Rectal smooth muscle tissue (tissue), 1 donor: ENCODE data around the gene ESYT2.

Source experiments
- H3K27ac ChIP-seq: one replicate; pipeline ENCODE4 v1.7.0; 2013; ENCODE audit warnings: low read depth, low read length, inconsistent platforms
- H3K27me3 ChIP-seq: one replicate; pipeline ENCODE4 v1.7.0; 2013; ENCODE audit warnings: low read length; ENCODE audit not compliant: control insufficient read depth, insufficient read depth
- H3K36me3 ChIP-seq: one replicate; pipeline ENCODE4 v1.7.0; 2013; ENCODE audit warnings: low read length; ENCODE audit not compliant: control insufficient read depth, insufficient read depth
- H3K4me1 ChIP-seq: one replicate; pipeline ENCODE4 v1.7.0; 2013; ENCODE audit warnings: low read length; ENCODE audit not compliant: control insufficient read depth, insufficient read depth
- H3K4me3 ChIP-seq: one replicate; pipeline ENCODE4 v1.7.0; 2013; ENCODE audit warnings: low read length
- H3K9ac ChIP-seq: one replicate; pipeline ENCODE4 v1.7.0; 2013; ENCODE audit warnings: low read length

The ESYT2 gene

DNA sequence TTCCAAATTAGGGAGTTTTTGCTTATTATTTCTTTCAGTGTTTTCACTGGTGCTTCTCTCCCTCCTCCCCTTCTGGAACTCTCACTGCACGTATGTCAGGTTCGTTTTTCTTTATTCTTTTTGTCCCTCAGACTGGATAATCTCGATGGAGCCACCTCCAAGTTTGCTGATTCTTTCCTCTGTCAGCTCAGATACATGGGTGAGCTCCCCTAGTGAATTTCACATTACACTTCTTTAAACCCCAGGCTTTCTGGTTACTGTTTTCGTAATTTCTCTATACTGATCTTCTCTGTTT is 103.9 kb downstream of the ESYT2 start:
- Histone ChIP-seq H3K27ac (no peak overlapping the region), H3K4me3 (no peak overlapping the region)

DNA sequence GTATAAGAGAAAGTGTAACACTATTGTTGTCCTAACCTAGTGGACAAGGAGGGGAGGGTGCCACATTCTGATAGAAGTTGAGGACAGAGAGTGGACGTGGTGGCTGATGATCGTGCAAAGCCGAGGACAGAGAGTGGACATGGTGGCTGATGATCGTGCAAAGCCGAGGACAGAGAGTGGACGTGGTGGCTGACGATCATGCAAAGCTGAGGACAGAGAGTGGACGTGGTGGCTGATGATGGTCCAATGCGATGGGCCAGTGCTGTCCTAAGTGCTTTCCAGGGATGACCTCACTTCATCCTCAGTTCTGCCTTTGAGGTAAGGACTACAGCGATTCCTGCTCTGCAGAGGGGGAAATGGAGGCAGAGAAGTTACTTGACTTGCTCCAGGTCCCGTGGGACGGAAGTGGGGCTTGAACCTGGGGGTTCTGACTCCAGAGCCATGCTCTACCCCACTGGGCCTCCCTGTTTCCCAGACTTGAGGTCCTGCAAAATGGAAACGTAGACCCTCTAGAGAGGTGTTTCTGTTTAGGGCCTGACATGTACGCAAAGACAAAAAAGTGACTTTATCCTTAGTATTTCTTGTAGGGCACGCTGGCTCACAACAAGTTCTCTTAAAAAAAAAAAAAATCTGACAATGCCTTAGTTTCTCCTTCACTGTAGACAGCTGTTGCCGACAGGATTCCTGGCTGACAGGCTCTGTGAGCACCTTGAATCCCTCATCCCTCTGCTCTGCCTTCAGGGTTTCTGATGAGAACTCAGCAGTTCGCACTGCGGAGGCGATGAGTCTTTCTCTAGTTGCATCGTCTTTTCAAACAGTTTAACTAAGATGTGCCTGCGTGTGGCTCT is 104.4 kb downstream of the ESYT2 start:
- Histone ChIP-seq H3K36me3 (peaks cover 3% of the 10 kb centered on the region), H3K27ac (no peak overlapping the region), H3K9ac (no peak overlapping the region), H3K27me3 (no peaks in the 10 kb centered on the region), H3K4me1 (no peaks in the 10 kb centered on the region), H3K4me3 (no peak overlapping the region)

More for the DNA sequence above, 103.9 kb downstream of the ESYT2 start:
- Histone ChIP-seq H3K36me3 (peaks cover 7% of the 10 kb centered on the region), H3K9ac (no peak overlapping the region), H3K4me1 (no peaks in the 10 kb centered on the region), H3K27me3 (no peaks in the 10 kb centered on the region)

DNA sequence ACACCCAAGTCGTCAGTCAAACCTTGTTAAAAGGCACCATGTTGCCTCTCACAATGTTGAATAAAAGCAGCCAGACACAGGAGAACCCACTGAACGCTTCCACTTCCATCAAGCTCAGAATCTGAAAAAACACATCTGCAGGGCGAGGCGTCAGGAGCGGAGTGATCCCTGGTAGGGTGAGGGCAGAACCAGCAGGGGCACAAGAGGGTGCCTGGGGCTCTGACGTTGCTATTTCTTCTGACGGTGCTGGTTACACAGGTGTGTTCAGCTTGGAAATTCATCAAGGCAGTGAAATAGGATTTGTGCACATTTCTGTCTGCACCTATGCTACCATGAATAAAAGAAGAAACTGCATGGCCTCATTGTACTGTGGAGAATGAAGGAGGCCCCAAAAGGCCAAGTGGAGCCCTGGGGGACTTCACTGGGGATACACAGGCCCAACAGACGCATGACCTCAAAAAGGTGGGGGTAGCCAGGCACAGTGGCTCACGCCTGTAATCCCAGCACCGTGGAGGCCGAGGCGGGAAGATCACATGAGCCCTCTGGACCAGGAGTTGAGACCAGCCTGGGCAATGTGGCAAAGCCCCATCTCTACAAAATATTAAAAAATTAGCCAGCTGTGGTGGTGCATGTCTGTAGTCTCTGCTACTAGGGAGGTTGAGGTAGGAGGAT is 105.5 kb downstream of the ESYT2 start:
- no peaks in the 10 kb centered on the region for H3K4me1 ChIP-seq
- no peaks in the 10 kb centered on the region for H3K27me3 ChIP-seq
- H3K27ac ChIP-seq, result no peak overlapping the region
- no peak overlapping the region for H3K4me3 ChIP-seq
- no peaks in the 10 kb centered on the region for H3K36me3 ChIP-seq
- H3K9ac ChIP-seq, result no peak overlapping the region

GRCh38 chr7:158723266-158723665 is 106.0 kb downstream of the ESYT2 start:
- Histone ChIP-seq H3K4me1 (no peaks in the 10 kb centered on the region), H3K9ac (no peak overlapping the region), H3K27ac (no peak overlapping the region), H3K4me3 (no peak overlapping the region), H3K27me3 (no peaks in the 10 kb centered on the region), H3K36me3 (no peaks in the 10 kb centered on the region)

DNA sequence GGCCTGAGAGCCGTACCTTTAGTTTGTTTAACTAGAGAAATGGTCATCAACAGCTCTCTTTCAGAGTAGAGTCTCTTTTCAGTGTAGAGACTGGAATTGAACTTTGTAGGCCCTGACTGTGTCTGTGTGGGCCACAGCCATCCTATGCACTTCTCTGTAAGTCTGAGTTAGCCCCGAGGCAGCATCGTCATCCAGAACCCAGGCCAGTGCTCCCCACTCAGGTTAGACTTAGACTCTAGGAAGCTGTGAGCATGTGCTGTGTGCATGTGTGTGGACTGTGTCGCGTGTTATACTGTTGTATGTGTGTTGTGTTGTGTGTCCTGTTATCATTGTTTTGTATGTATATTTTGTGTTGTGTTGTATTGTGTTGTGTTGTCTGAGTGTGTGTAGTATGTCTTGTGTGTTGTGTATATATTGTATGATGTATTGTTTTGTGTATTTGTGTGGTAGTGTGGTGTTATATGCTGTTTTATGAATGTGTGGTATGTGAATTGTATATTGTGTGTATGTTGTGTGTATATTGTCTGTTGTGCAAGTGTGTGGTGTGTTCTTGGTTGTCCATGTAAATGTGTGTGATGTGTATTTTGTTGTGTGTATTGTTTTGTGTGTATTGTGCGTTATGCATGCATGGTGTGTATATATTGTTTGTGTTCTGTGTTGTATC is 106.6 kb downstream of the ESYT2 start:
- Histone ChIP-seq H3K4me3 (no peak overlapping the region), H3K27ac (no peak overlapping the region), H3K4me1 (no peaks in the 10 kb centered on the region), H3K27me3 (no peaks in the 10 kb centered on the region), H3K36me3 (no peaks in the 10 kb centered on the region), H3K9ac (no peak overlapping the region)

GRCh38 chr7:158720112-158720511 is 109.2 kb downstream of the ESYT2 start:
- Histone ChIP-seq H3K36me3 (no peaks in the 10 kb centered on the region), H3K4me3 (no peak overlapping the region), H3K27ac (no peak overlapping the region), H3K27me3 (no peaks in the 10 kb centered on the region), H3K9ac (no peak overlapping the region), H3K4me1 (no peaks in the 10 kb centered on the region)

GRCh38 chr7:158716802-158717201 is 112.5 kb downstream of the ESYT2 start:
- Histone ChIP-seq H3K36me3 (no peaks in the 10 kb centered on the region), H3K27ac (no peak overlapping the region), H3K9ac (no peak overlapping the region), H3K27me3 (no peaks in the 10 kb centered on the region), H3K4me3 (no peak overlapping the region), H3K4me1 (no peaks in the 10 kb centered on the region)

- no peaks in the 10 kb centered on the region for H3K27me3 ChIP-seq
- no peak overlapping the region for H3K4me3 ChIP-seq
- no peaks in the 10 kb centered on the region for H3K4me1 ChIP-seq
- no peak overlapping the region for H3K9ac ChIP-seq
- H3K36me3 ChIP-seq, result no peaks in the 10 kb centered on the region
- no peak overlapping the region for H3K27ac ChIP-seq
These were observed 118.6 kb downstream of the ESYT2 start for GRCh38 chr7:158710651-158711102.

DNA sequence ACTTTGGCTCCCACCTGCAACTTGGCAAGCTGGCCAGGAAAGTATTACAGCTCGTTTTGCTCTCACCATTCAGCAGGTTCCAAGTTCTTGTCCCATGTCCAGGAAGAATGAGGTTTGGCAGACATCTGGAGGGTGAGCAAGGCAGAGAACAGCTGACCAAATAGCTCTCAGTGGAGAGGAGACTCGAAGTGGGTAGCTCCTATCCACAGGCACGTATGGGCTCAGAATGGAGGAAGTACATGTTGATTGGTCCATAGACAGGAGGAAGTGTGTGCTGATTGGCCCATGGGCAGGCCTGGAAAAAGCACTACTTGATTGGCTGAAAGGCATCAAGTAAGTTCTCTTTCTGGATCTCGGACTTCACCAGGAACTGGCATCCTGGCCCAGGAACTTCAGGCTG is 121.7 kb downstream of the ESYT2 start:
- no peaks in the 10 kb centered on the region for H3K4me1 ChIP-seq
- H3K4me3 ChIP-seq, result no peak overlapping the region

GRCh38 chr7:158706710-158707590 is 122.4 kb downstream of the ESYT2 start:
- H3K27ac ChIP-seq, result no peak overlapping the region
- H3K27me3 ChIP-seq, result no peaks in the 10 kb centered on the region
- H3K36me3 ChIP-seq, result no peaks in the 10 kb centered on the region
- H3K9ac ChIP-seq, result no peak overlapping the region
- H3K4me1 ChIP-seq, result no peaks in the 10 kb centered on the region
- H3K4me3 ChIP-seq, result no peak overlapping the region

More for the DNA sequence above, 121.7 kb downstream of the ESYT2 start:
- Histone ChIP-seq H3K9ac (no peak overlapping the region), H3K27me3 (no peaks in the 10 kb centered on the region), H3K36me3 (no peaks in the 10 kb centered on the region), H3K27ac (no peak overlapping the region)

DNA sequence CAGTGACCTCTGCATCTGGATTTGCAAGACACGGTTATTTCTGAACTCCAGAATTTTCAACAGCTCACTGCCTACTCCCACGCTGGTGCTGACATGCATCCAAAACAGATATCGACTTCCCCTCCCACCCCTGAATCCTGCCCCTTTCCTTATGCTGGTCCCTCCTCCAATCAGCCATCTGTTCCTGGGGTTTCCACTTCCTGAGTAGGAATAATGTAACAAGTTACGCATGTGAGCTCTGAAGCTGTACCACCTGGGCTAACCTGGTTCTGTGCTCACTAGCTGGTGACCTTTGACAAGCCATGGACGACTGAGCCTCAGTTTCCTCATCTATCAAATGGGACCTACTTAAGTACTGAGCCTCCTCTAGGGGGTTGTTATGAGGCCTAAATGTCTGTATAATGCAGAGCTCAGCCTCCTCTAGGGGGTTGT is 123.0 kb downstream of the ESYT2 start:
- Histone ChIP-seq H3K27ac (no peak overlapping the region), H3K4me1 (no peaks in the 10 kb centered on the region), H3K27me3 (no peaks in the 10 kb centered on the region), H3K9ac (no peak overlapping the region), H3K36me3 (no peaks in the 10 kb centered on the region), H3K4me3 (no peak overlapping the region)
